ENCODE measurements around the gene CUL9. TPM values are rescaled to one million over a fixed set of nuclear protein-coding genes. Genes with fewer than 3 reads are reported as not detected.

Gene CUL9
- total RNA-seq, 1 donor from 2014 or later, result 14.1 TPM

- Histone ChIP-seq H3K79me2 (ENCODE audit: low read depth) (no peaks in the 10 kb centered on the region), H4K20me1 (ENCODE audit: low read depth) (peaks cover 3% of the 10 kb centered on the region), H3K4me1 (no peaks in the 10 kb centered on the region), H3K36me3 (no peaks in the 10 kb centered on the region), H3K9ac (no peak overlapping the region), H3F3A (ENCODE audit: low read depth) (peaks cover 9% of the 10 kb centered on the region), H3K9me3 (ENCODE audit: low read depth) (no peaks in the 10 kb centered on the region), H3K27ac (no peak overlapping the region), H3K27me3 (no peaks in the 10 kb centered on the region), H2AFZ (replicated peaks) (no peak overlapping the region), H3K4me2 (no peak overlapping the region), H3K4me3 (no peak overlapping the region)
- Mint-ChIP-seq H3K27ac (peak overlapping the region; percentile 42), H3K27me3 (ENCODE audit: insufficient read depth, low read depth) (peaks cover 2% of the 10 kb centered on the region), H3K4me1 (peaks cover 13% of the 10 kb centered on the region), H3K36me3 (peaks cover 13% of the 10 kb centered on the region), H3K9me3 (no peaks in the 10 kb centered on the region), H3K4me3 (no peak overlapping the region)
- TF ChIP-seq, protein P1, sequence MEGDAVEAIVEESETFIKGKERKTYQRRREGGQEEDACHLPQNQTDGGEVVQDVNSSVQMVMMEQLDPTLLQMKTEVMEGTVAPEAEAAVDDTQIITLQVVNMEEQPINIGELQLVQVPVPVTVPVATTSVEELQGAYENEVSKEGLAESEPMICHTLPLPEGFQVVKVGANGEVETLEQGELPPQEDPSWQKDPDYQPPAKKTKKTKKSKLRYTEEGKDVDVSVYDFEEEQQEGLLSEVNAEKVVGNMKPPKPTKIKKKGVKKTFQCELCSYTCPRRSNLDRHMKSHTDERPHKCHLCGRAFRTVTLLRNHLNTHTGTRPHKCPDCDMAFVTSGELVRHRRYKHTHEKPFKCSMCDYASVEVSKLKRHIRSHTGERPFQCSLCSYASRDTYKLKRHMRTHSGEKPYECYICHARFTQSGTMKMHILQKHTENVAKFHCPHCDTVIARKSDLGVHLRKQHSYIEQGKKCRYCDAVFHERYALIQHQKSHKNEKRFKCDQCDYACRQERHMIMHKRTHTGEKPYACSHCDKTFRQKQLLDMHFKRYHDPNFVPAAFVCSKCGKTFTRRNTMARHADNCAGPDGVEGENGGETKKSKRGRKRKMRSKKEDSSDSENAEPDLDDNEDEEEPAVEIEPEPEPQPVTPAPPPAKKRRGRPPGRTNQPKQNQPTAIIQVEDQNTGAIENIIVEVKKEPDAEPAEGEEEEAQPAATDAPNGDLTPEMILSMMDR (IDR thresholded peaks at IDR 0.05), result no peak
- DNase-seq (ENCODE audit: low spot score), result no peak
Measured at GRCh38 chr6:43142101-43142500, 39.9 kb upstream of the CUL9 start.

DNA sequence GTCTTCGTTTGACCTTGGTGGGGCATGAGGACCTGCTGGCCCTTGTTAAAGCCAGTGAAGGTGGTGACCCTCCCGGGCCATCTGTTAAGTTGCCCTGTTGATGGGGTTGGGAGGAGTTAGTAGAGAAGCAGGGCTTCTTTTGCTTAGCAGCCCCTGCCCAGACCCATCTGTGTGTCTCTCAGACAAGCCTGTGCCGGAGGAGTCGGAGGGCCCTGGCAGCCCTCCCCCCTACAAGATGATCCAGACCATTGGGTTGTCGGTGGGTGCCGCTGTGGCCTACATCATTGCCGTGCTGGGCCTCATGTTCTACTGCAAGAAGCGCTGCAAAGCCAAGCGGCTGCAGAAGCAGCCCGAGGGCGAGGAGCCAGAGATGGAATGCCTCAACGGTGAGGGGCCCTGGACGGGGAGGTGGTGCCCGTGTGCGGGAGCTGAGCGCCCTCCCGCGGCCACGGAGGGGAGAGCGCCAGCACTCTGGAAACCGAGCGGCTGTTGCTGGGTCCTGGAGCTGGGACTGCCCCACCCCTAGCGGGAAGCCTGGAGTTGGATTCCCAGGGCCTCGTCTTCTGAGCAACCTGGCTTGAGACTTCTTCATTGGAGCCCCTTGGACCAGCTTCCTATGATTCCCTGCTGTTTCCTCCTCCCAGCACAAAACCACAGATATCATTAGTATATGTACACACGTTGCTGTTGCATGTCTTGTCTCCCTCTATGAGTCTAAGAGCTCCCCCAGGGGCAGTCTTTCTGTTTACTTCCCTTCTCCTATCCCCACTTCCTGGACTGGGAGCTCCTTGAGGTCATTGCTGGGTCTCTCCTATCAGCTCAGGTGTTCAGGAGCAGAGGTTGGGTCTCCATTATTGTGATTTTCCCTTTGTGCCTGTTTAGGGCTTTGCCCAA is 38.5 kb upstream of the CUL9 start:
- no peaks in the 10 kb centered on the region for H3K9me3 ChIP-seq (ENCODE audit: low read depth)
- no peak overlapping the region for H2AFZ ChIP-seq (replicated peaks)
- no peak overlapping the region for H3K9ac ChIP-seq
- H3K9me3 Mint-ChIP-seq, result no peaks in the 10 kb centered on the region
- H3K4me1 Mint-ChIP-seq, result peaks cover 16% of the 10 kb centered on the region
- H3K4me3 ChIP-seq, result no peak overlapping the region
- TF ChIP-seq, protein P1 (IDR thresholded peaks at IDR 0.05), result peak; percentile 96
- TF ChIP-seq EZH2phosphoT487 (IDR thresholded peaks at IDR 0.05), result no peak
- no peak for TF ChIP-seq EZH2 (IDR thresholded peaks at IDR 0.05)
- peaks cover 9% of the 10 kb centered on the region for H3F3A ChIP-seq (ENCODE audit: low read depth)
- peak; percentile 95 for DNase-seq (ENCODE audit: low spot score)
- peaks cover 11% of the 10 kb centered on the region for H3K36me3 Mint-ChIP-seq
- H3K4me2 ChIP-seq, result peak overlapping the region; percentile 45
- no peaks in the 10 kb centered on the region for H3K4me1 ChIP-seq
- H3K27me3 Mint-ChIP-seq (ENCODE audit: insufficient read depth, low read depth), result peaks cover 4% of the 10 kb centered on the region
- H3K27ac ChIP-seq, result no peak overlapping the region
- peaks cover 3% of the 10 kb centered on the region for H4K20me1 ChIP-seq (ENCODE audit: low read depth)
- no peaks in the 10 kb centered on the region for H3K36me3 ChIP-seq
- no peaks in the 10 kb centered on the region for H3K79me2 ChIP-seq (ENCODE audit: low read depth)
- H3K4me3 Mint-ChIP-seq, result peak overlapping the region; percentile 41
- no peaks in the 10 kb centered on the region for H3K27me3 ChIP-seq
- peak overlapping the region; percentile 60 for H3K27ac Mint-ChIP-seq

DNA sequence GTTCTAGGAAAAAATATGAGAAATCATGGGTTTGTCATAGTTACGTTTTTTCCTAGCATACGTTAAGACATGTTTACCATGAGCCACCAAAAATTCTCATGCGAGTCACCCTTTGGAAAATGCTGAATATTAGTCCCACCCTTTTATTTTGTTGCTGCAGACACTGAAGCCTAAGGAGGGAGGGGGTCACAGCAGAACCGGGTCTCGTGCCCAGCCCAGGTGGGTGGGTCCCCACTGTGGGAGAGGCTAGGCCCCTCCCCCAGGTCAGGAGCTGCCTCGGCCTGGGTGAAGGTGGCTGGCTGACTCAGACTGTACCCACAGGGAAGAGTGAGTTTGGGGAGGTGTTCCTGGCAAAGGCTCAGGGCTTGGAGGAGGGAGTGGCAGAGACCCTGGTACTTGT is 37.1 kb upstream of the CUL9 start:
- Mint-ChIP-seq H3K9me3 (no peaks in the 10 kb centered on the region), H3K27ac (no peak overlapping the region), H3K4me1 (peaks cover 26% of the 10 kb centered on the region), H3K36me3 (peaks cover 11% of the 10 kb centered on the region), H3K27me3 (ENCODE audit: insufficient read depth, low read depth) (peaks cover 7% of the 10 kb centered on the region), H3K4me3 (no peak overlapping the region)
- Histone ChIP-seq H3K4me1 (no peaks in the 10 kb centered on the region), H3K9me3 (ENCODE audit: low read depth) (no peaks in the 10 kb centered on the region), H3F3A (ENCODE audit: low read depth) (peaks cover 9% of the 10 kb centered on the region), H2AFZ (replicated peaks) (no peak overlapping the region), H3K27me3 (no peaks in the 10 kb centered on the region), H3K36me3 (no peaks in the 10 kb centered on the region), H3K4me3 (no peak overlapping the region), H4K20me1 (ENCODE audit: low read depth) (peaks cover 3% of the 10 kb centered on the region), H3K4me2 (no peak overlapping the region), H3K79me2 (ENCODE audit: low read depth) (no peaks in the 10 kb centered on the region), H3K9ac (no peak overlapping the region), H3K27ac (no peak overlapping the region)
- TF ChIP-seq, protein P1 (IDR thresholded peaks at IDR 0.05), result no peak
- TF ChIP-seq EZH2phosphoT487 (IDR thresholded peaks at IDR 0.05), result no peak
- TF ChIP-seq EZH2 (IDR thresholded peaks at IDR 0.05), result no peak
- no peak for DNase-seq (ENCODE audit: low spot score)

Measured in neural progenitor cell (in vitro differentiated cells).